Measurements from ENCODE around the gene MRPS7.

Gene MRPS7

GRCh38 chr17:75313941-75314551, 52.4 kb downstream of the MRPS7 start:
- no peak for DNase-seq (ENCODE audit: low spot score)

- DNase-seq (ENCODE audit: low spot score): no peak
Measured at GRCh38 chr17:75315541-75316243, 54.0 kb downstream of the MRPS7 start.

Data from HuH-7.5 (cell line).